ENCODE measurements around the gene ELK4.

Gene ELK4

GRCh38 chr1:205594846-205595245 is 37.0 kb downstream of the ELK4 start:
- no peak for DNase-seq

- no peak for DNase-seq
Observed at GRCh38 chr1:205593967-205594366, 37.8 kb downstream of the ELK4 start.

GRCh38 chr1:205593532-205593931 is 38.3 kb downstream of the ELK4 start:
- DNase-seq, result no peak

GRCh38 chr1:205592443-205593003 is 39.3 kb downstream of the ELK4 start:
- no peak for DNase-seq

- DNase-seq, result peak in 1 of 2 experiments; percentile 20
Observed at GRCh38 chr1:205591522-205592351, 40.1 kb downstream of the ELK4 start.

GRCh38 chr1:205590777-205591513 is 40.9 kb downstream of the ELK4 start:
- DNase-seq, result no peak

GRCh38 chr1:205590457-205590768 is 41.4 kb downstream of the ELK4 start:
- no peak for DNase-seq

GRCh38 chr1:205589618-205590456 is 42.0 kb downstream of the ELK4 start:
- DNase-seq, result no peak

GRCh38 chr1:205589046-205589445 is 42.8 kb downstream of the ELK4 start:
- no peak for DNase-seq

GRCh38 chr1:205588636-205589035 is 43.2 kb downstream of the ELK4 start:
- DNase-seq, result no peak

- DNase-seq, result no peak
Observed at GRCh38 chr1:205587581-205587980, 44.2 kb downstream of the ELK4 start.

- DNase-seq, result no peak
Observed at GRCh38 chr1:205585835-205586785, 45.7 kb downstream of the ELK4 start.

- DNase-seq, result no peak
Observed at GRCh38 chr1:205585169-205585834, 46.5 kb downstream of the ELK4 start.

- no peak for DNase-seq
Observed at GRCh38 chr1:205584732-205585131, 47.1 kb downstream of the ELK4 start.

GRCh38 chr1:205583461-205584130 is 48.2 kb downstream of the ELK4 start:
- DNase-seq, result no peak

GRCh38 chr1:205582471-205583291 is 49.1 kb downstream of the ELK4 start:
- no peak for DNase-seq

- no peak for DNase-seq
Observed at GRCh38 chr1:205582046-205582445, 49.8 kb downstream of the ELK4 start.

GRCh38 chr1:205581321-205581980 is 50.4 kb downstream of the ELK4 start:
- DNase-seq, result no peak

- no peak for DNase-seq
Observed at GRCh38 chr1:205580923-205581180, 51.0 kb downstream of the ELK4 start.

Measured in cerebellar nuclear complex (tissue), 1 donor.